ENCODE data around the gene TSPAN16.

TSPAN16 gene

DNA sequence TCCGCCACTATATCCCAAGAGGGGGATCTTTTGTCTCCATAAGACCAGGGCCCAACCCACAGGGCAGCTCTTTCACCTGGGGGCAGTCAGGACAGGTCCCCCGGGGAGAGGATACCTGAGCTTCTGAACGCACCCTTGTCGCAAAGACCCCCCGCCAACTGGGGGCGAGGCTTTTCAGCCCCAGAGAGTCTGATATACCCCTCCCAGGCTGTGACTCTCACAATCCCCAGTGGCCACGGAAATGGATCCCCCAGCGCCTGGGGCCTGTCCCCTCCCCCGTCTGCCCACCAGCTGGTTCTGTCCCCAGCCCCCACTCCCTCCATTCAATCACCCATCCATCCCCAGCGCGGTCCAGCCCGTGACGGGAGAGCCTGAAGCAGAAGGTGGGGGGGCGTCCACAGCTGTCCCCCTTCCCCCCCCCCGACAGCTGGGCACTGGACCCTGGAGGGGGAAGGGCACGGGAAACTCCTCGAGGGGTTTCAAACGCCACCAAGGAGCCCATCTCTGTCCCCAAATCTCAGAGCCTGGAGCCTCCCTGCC lies 34.5 kb upstream of the TSPAN16 start:
- Histone ChIP-seq H2AFZ (ENCODE audit: low read length) (peak overlapping the region; percentile 91), H4K8ac (ENCODE audit: low read depth, low read length) (no peak overlapping the region), H3K27ac (replicated peaks; ENCODE audit: low read length) (no peak overlapping the region), H3K4me1 (ENCODE audit: control insufficient read depth in 2 of 2, insufficient read depth in 1 of 2, low read depth in 1 of 2, low read length in 2 of 2) (peaks cover 2 to 3% of the 10 kb centered on the region in 2 donors), H3K23ac (ENCODE audit: low read depth, low read length, poor library complexity) (peak overlapping the region; percentile 16), H3K9me3 (replicated peaks in 1 of 2; ENCODE audit: control insufficient read depth in 2 of 2, insufficient read depth in 1 of 2, low read depth in 1 of 2, low read length in 2 of 2) (no peaks in the 10 kb centered on the region), H3K4me2 (ENCODE audit: insufficient read depth, low read length, poor library complexity, severe bottlenecking) (peak overlapping the region; percentile 82), H3K79me1 (ENCODE audit: low read depth, low read length) (peaks cover 2% of the 10 kb centered on the region), H2AK5ac (ENCODE audit: low read depth, low read length) (peak overlapping the region; percentile 93), H2BK12ac (ENCODE audit: low read length) (no peak overlapping the region), H3K36me3 (replicated peaks in 1 of 2; ENCODE audit: control insufficient read depth in 2 of 2, insufficient read depth in 2 of 2, low read length in 2 of 2) (no peaks in the 10 kb centered on the region), H2BK120ac (ENCODE audit: low read depth, low read length) (no peak overlapping the region), H3K9ac (ENCODE audit: low read depth, low read length, poor library complexity) (peak overlapping the region; percentile 56), H3K4ac (ENCODE audit: low read length) (no peak overlapping the region), H3K18ac (ENCODE audit: low read length) (peak overlapping the region; percentile 91), H2BK5ac (ENCODE audit: low read length) (no peak overlapping the region), H4K91ac (ENCODE audit: low read depth, low read length, poor library complexity) (no peak overlapping the region), H3K14ac (ENCODE audit: low read length) (peak overlapping the region; percentile 3), H3K27me3 (ENCODE audit: control insufficient read depth in 3 of 3, insufficient read depth in 3 of 3, low read depth in 1 of 3, low read length in 3 of 3) (no peaks in the 10 kb centered on the region), H2BK15ac (ENCODE audit: low read length) (peak overlapping the region; percentile 81), H3K4me3 (ENCODE audit: low read length in 2 of 2) (peak overlapping the region; percentile 77 to 82)
- no peak for DNase-seq (ENCODE audit: low spot score)
- no CpG with 5 or more reads among the region's 18 CpGs for WGBS, 2 donors (ENCODE audit: extremely low coverage in 2 of 2, insufficient read length in 2 of 2, insufficient replicate concordance in 1 of 2)

DNA sequence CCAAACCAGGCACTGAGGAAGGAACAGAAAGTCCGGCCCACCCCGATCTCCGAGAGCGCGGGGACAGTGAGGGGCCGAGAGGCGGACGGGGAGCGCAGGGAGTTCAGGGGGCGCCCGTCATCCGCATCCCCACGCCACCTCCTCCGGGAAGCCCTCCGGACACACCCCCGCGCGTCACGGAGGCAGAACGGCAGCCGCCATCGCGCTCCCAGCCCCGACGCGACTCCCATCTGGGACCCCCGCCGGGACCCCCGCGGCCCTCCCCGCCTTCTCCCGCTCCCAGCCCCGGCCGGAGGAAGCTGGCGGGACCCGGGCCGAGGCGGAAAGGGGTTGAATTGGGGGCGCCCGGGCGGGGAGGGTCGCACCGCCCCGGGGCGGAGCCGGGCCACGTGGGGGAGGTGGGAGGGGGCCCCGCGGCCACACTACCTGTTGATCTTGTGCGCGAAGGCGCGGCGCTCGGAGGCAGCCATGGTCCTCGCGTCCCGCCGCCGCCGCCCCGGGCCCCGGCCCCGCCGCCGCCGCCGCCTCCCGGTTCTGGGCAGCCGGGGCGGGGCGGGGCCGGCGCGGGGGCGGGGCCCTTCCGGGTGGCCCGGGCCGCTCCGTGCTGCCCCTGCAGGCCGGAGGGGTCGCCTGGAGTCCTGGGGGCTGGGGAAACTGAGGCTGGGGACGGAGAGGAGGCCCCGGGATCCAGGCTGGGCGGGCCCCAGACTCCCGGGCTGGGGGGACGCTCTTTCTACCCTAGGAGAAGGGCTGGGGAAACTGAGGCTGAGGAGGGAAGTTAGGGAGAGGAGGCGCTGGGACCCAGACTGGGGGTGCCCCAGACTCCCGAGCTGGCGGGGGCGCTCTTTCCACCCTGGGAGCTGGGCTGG lies 33.8 kb upstream of the TSPAN16 start, which contains the start of gene DOCK6:
Gene DOCK6 (minus strand): TSS at position 554 of the 869 bp plus-strand sequence. CDS start 84 bp downstream, at position 470.
- Histone ChIP-seq H2BK5ac (ENCODE audit: low read length) (no peak within 1 kb of the TSS), H3K4me3 (ENCODE audit: low read length in 2 of 2) (peak within 1 kb of the TSS; percentile 77 to 82), H3K36me3 (replicated peaks in 1 of 2; ENCODE audit: control insufficient read depth in 2 of 2, insufficient read depth in 2 of 2, low read length in 2 of 2) (no peaks in the 10 kb centered on the region), H3K14ac (ENCODE audit: low read length) (peak within 1 kb of the TSS; percentile 56), H3K23ac (ENCODE audit: low read depth, low read length, poor library complexity) (peak within 1 kb of the TSS; percentile 43), H3K27me3 (ENCODE audit: control insufficient read depth in 3 of 3, insufficient read depth in 3 of 3, low read depth in 1 of 3, low read length in 3 of 3) (no peaks in the 10 kb centered on the region), H3K18ac (ENCODE audit: low read length) (peak within 1 kb of the TSS; percentile 92), H3K4me2 (ENCODE audit: insufficient read depth, low read length, poor library complexity, severe bottlenecking) (peak within 1 kb of the TSS; percentile 82), H3K4ac (ENCODE audit: low read length) (peak within 1 kb of the TSS; percentile 53), H3K79me1 (ENCODE audit: low read depth, low read length) (peaks cover 2% of the 10 kb centered on the region), H2BK12ac (ENCODE audit: low read length) (no peak within 1 kb of the TSS), H4K8ac (ENCODE audit: low read depth, low read length) (no peak within 1 kb of the TSS), H3K9ac (ENCODE audit: low read depth, low read length, poor library complexity) (peak within 1 kb of the TSS; percentile 56), H3K27ac (replicated peaks; ENCODE audit: low read length) (no peak within 1 kb of the TSS), H2BK15ac (ENCODE audit: low read length) (peak within 1 kb of the TSS; percentile 81), H3K4me1 (ENCODE audit: control insufficient read depth in 2 of 2, insufficient read depth in 1 of 2, low read depth in 1 of 2, low read length in 2 of 2) (peaks cover 2 to 3% of the 10 kb centered on the region in 2 donors), H2BK120ac (ENCODE audit: low read depth, low read length) (no peak within 1 kb of the TSS), H2AFZ (ENCODE audit: low read length) (peak within 1 kb of the TSS; percentile 91), H2AK5ac (ENCODE audit: low read depth, low read length) (peak within 1 kb of the TSS; percentile 95), H3K9me3 (replicated peaks in 1 of 2; ENCODE audit: control insufficient read depth in 2 of 2, insufficient read depth in 1 of 2, low read depth in 1 of 2, low read length in 2 of 2) (no peaks in the 10 kb centered on the region), H4K91ac (ENCODE audit: low read depth, low read length, poor library complexity) (no peak within 1 kb of the TSS)
- peak; percentile 35 for DNase-seq (ENCODE audit: low spot score)
- WGBS, 2 donors (ENCODE audit: extremely low coverage in 2 of 2, insufficient read length in 2 of 2, insufficient replicate concordance in 1 of 2): no CpG with 5 or more reads among the region's 91 CpGs

DNA sequence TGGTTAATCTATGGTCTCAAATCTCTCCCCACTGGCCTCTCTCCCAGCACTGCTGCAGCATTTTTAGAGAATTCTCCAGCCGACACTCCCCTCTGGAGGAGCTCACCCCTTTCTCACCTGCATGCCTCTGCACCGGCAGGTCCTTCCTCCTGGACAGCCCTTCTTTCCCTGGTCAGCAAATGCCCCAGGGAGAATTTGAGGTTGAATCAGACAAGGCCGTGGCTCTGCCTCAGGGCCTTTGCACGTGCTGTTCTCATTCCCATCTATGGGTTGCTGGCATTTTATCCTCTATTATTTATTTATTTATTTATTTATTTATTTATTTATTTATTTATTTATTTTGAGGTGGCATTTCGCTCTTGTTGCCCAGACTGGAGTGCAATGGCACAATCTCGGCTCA lies 32.2 kb upstream of the TSPAN16 start:
- H3K27ac ChIP-seq (replicated peaks; ENCODE audit: low read length): no peak overlapping the region
- H3K4me2 ChIP-seq (ENCODE audit: insufficient read depth, low read length, poor library complexity, severe bottlenecking): no peak overlapping the region
- H4K91ac ChIP-seq (ENCODE audit: low read depth, low read length, poor library complexity): no peak overlapping the region
- H3K23ac ChIP-seq (ENCODE audit: low read depth, low read length, poor library complexity): no peak overlapping the region
- H3K4ac ChIP-seq (ENCODE audit: low read length): no peak overlapping the region
- H3K9ac ChIP-seq (ENCODE audit: low read depth, low read length, poor library complexity): no peak overlapping the region
- peaks cover 2% of the 10 kb centered on the region for H3K79me1 ChIP-seq (ENCODE audit: low read depth, low read length)
- no peak overlapping the region for H2BK12ac ChIP-seq (ENCODE audit: low read length)
- no peak overlapping the region for H4K8ac ChIP-seq (ENCODE audit: low read depth, low read length)
- no peaks in the 10 kb centered on the region for H3K36me3 ChIP-seq (replicated peaks in 1 of 2; ENCODE audit: control insufficient read depth in 2 of 2, insufficient read depth in 2 of 2, low read length in 2 of 2)
- no peaks in the 10 kb centered on the region for H3K27me3 ChIP-seq (ENCODE audit: control insufficient read depth in 3 of 3, insufficient read depth in 3 of 3, low read depth in 1 of 3, low read length in 3 of 3)
- no CpG with 5 or more reads among the region's 6 CpGs for WGBS, 2 donors (ENCODE audit: extremely low coverage in 2 of 2, insufficient read length in 2 of 2, insufficient replicate concordance in 1 of 2)
- H3K4me1 ChIP-seq (ENCODE audit: control insufficient read depth in 2 of 2, insufficient read depth in 1 of 2, low read depth in 1 of 2, low read length in 2 of 2): peaks cover 2 to 3% of the 10 kb centered on the region in 2 donors
- peak overlapping the region; percentile 40 for H2AK5ac ChIP-seq (ENCODE audit: low read depth, low read length)
- no peak overlapping the region for H2AFZ ChIP-seq (ENCODE audit: low read length)
- H3K4me3 ChIP-seq (ENCODE audit: low read length in 2 of 2): no peak overlapping the region
- no peak overlapping the region for H2BK120ac ChIP-seq (ENCODE audit: low read depth, low read length)
- no peak overlapping the region for H3K18ac ChIP-seq (ENCODE audit: low read length)
- H3K9me3 ChIP-seq (replicated peaks in 1 of 2; ENCODE audit: control insufficient read depth in 2 of 2, insufficient read depth in 1 of 2, low read depth in 1 of 2, low read length in 2 of 2): no peaks in the 10 kb centered on the region
- DNase-seq (ENCODE audit: low spot score): no peak
- no peak overlapping the region for H2BK5ac ChIP-seq (ENCODE audit: low read length)
- no peak overlapping the region for H3K14ac ChIP-seq (ENCODE audit: low read length)
- no peak overlapping the region for H2BK15ac ChIP-seq (ENCODE audit: low read length)
